Transverse colon (tissue), 4 donors: ENCODE measurements around the gene TLX1. TPM values are rescaled to one million over a fixed set of nuclear protein-coding genes. Genes with fewer than 3 reads are reported as not detected.
A peak's percentile ranks its signal among the peaks of the same experiment; 100 is the strongest.

Experiments used
- DNase-seq: peaks from one replicate; pipeline ENCODE4 v3.0.0-alpha.2; 2019
- H3K27ac ChIP-seq, 4 donors: fragments of 200-600 bp; sonication (generic); 2 replicates each; pipeline ENCODE4 v1.5.1; 2016 to 2018; ENCODE audit warnings: inconsistent platforms in 4 of 4
- H3K27me3 ChIP-seq: fragments of 200-600 bp; sonication (generic); 2 replicates; pipeline ENCODE4 v1.5.1; 2017; ENCODE audit warnings: inconsistent platforms
- H3K36me3 ChIP-seq, 4 donors: fragments of 200-600 bp; sonication (generic); 2 replicates each; pipeline ENCODE4 v1.5.1; 2017 to 2019; ENCODE audit warnings: inconsistent platforms in 4 of 4
- H3K4me1 ChIP-seq, 4 donors: fragments of 200-600 bp; sonication (generic); 2 replicates each; pipeline ENCODE4 v1.5.1; 2017 to 2020; ENCODE audit warnings: inconsistent platforms in 4 of 4
- H3K4me3 ChIP-seq, 4 donors: fragments of 200-600 bp; sonication (generic); 1 replicate in 1 of 4; 2 replicates in 3 of 4; pipeline versions ENCODE4 v1.5.1 to v1.6.1; 2017 to 2019; ENCODE audit warnings: inconsistent platforms in 4 of 4
- H3K9me3 ChIP-seq, 2 donors: fragments of 200-600 bp; sonication (generic); 2 replicates each; pipeline ENCODE4 v1.5.1; 2017 to 2019; ENCODE audit warnings: inconsistent platforms in 2 of 2
- EP300 ChIP-seq: sonication (generic); formaldehyde crosslinking; IDR thresholded peaks from one replicate; pipeline ENCODE4 v1.6.1; 2017; ENCODE audit warnings: antibody characterized with exemption, low read depth
- POLR2A ChIP-seq: fragments of 450-650 bp; IDR thresholded peaks from one replicate; pipeline ENCODE4 v1.6.1; 2016; ENCODE audit warnings: antibody characterized with exemption, mild to moderate bottlenecking, moderate library complexity
- POLR2AphosphoS5 ChIP-seq, 3 donors: sonication (generic); formaldehyde crosslinking; IDR thresholded peaks; one replicate each; pipeline ENCODE4 v1.6.1; 2016; ENCODE audit warnings: antibody characterized with exemption in 3 of 3
- WGBS, 2 donors: methylation state at CpG; one replicate each; pipeline ENCODE4 v1.1.5; 2018; ENCODE audit warnings: low coverage in 1 of 2; 5-methylcytosine and 5-hydroxymethylcytosine counted together
- in situ Hi-C, 4 donors: fragments of 200-750 bp; cut with MboI; loops; one replicate each; pipeline versions ENCODE4 v1.15.0 to v1.15.1; 2017; ENCODE audit warnings: low sequenced_read_pairs in 3 of 4, low pct_ligation_motif_present in 1 of 4, low pct_unique_long_range_greater_than_20kb in 1 of 4
- intact Hi-C: fragments of 100-400 bp; cut with DNase I; formaldehyde crosslinking; loops from one replicate; pipeline ENCODE4 v1.15.1; 2023; ENCODE audit warnings: low total_unique reads
- total RNA-seq, 4 donors: library from RNA; depleted of rRNA; stranded (reverse); fragments of >200 nt; gene quantifications; one replicate each; pipeline ENCODE4 v1.1.0, GENCODE V29; 2016
- TF ChIP-seq, protein P1 (sequence below), 5 experiments: fragments of 200-600 bp in 3 of 5; fragments of 450-650 bp in 2 of 5; sonication (generic) in 3 of 5; IDR thresholded peaks; 1 replicate in 2 of 5; 2 replicates in 3 of 5; pipeline ENCODE4 v1.5.1; 2016 to 2017; ENCODE audit warnings: antibody characterized with exemption in 5 of 5, inconsistent platforms in 3 of 5, mild to moderate bottlenecking in 2 of 5, moderate library complexity in 1 of 5

Gene TLX1
- total RNA-seq, 4 donors from 2014 or later = 0.14 to 0.60 TPM; not detected in 2

DNA sequence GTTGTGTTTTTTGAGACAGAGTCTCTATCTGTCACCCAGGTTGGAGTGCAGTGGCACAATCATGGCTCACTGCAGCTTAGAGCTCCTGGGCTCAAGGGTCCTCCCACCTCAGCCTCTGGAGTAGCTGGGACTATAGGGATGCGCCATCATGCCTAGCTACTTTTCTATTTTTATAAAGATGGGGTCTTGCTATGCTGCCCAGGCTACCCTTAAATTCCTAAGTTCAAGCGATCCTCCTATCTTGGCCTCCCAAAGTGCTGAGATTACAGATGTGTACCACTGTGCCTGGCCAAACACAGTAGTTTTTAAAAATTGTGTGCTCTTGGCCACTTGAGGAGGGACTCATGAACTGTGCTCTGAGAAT lies 10.6 kb upstream of the TLX1 start:
- Histone ChIP-seq H3K4me3 (peak overlapping the region in 2 of 4 donors; percentile 47 to 68), H3K9me3 (no peaks in the 10 kb centered on the region), H3K27me3 (peaks cover 86% of the 10 kb centered on the region), H3K27ac (no peak overlapping the region), H3K4me1 (peaks cover 6 to 31% (median 21%) of the 10 kb centered on the region in 4 donors), H3K36me3 (no peaks in the 10 kb centered on the region)
- no peak for DNase-seq
- WGBS, 2 donors = 100% methylated on average over 2 of the region's 2 CpGs; no CpG with 5 or more reads in 1 of the 2 donors
- intact Hi-C loops (no loop called here), in situ Hi-C loops (no loop called here)
- TF ChIP-seq POLR2AphosphoS5 (IDR thresholded peaks at IDR 0.05) = no peak
- TF ChIP-seq, protein P1, sequence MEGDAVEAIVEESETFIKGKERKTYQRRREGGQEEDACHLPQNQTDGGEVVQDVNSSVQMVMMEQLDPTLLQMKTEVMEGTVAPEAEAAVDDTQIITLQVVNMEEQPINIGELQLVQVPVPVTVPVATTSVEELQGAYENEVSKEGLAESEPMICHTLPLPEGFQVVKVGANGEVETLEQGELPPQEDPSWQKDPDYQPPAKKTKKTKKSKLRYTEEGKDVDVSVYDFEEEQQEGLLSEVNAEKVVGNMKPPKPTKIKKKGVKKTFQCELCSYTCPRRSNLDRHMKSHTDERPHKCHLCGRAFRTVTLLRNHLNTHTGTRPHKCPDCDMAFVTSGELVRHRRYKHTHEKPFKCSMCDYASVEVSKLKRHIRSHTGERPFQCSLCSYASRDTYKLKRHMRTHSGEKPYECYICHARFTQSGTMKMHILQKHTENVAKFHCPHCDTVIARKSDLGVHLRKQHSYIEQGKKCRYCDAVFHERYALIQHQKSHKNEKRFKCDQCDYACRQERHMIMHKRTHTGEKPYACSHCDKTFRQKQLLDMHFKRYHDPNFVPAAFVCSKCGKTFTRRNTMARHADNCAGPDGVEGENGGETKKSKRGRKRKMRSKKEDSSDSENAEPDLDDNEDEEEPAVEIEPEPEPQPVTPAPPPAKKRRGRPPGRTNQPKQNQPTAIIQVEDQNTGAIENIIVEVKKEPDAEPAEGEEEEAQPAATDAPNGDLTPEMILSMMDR (IDR thresholded peaks at IDR 0.05) = no peak
- no peak for TF ChIP-seq POLR2A
- TF ChIP-seq EP300 = no peak

DNA sequence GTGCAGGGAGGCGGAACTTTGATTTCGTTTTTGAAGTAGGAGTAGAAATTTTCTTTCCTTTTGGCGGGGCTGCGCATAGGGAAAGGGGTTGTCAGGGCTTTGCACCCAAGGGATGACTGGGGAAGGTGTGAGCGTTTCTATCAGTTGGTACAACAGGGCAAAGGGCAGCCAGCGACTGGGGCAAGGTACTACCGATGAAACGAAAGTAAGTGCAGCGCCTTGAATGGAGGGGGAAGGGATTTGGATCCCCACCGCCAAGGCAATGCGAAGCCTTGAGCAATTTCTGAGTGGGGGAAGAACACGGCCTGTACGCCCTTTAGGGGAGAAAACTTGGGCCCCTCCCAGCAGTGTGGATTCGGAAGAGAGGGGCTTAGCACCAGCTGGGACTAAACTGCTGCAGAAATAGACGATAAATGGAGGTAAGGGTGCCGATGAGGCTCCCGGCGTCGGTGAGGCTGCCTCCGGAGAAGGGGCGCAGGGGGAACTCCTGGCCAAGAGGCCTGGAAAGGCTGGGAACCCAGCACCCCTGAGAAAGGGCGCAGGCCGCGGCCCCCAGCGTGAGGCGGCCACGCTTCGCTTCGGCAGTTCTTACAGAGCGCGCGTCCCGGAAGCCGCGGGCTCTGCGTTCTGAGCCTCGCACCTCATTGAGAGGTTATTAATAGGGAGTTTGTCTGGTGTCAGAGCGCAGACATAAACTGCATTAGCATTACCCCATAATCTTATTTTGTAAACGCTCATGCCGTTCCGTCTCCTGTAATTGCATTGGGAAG lies 10.0 kb upstream of the TLX1 start:
- intact Hi-C loops = no loop called here
- Histone ChIP-seq H3K36me3 (no peaks in the 10 kb centered on the region), H3K4me1 (peaks cover 6 to 31% (median 21%) of the 10 kb centered on the region in 4 donors), H3K27ac (peak overlapping the region in 3 of 4 donors; percentile 52 to 72 (median 58)), H3K4me3 (peak overlapping the region; percentile 47 to 68 (median 62)), H3K9me3 (no peaks in the 10 kb centered on the region), H3K27me3 (peaks cover 86% of the 10 kb centered on the region)
- WGBS, 2 donors = 5 to 7% methylated on average over 13 to 39 of the region's 41 CpGs
- TF ChIP-seq POLR2A = peak; percentile 27
- TF ChIP-seq POLR2AphosphoS5 (IDR thresholded peaks at IDR 0.05) = peak in 1 of 3 donors; percentile 21
- TF ChIP-seq, protein P1 (IDR thresholded peaks at IDR 0.05) = no peak
- TF ChIP-seq EP300 = no peak
- in situ Hi-C loops = no loop called here
- DNase-seq = peak; percentile 74

DNA sequence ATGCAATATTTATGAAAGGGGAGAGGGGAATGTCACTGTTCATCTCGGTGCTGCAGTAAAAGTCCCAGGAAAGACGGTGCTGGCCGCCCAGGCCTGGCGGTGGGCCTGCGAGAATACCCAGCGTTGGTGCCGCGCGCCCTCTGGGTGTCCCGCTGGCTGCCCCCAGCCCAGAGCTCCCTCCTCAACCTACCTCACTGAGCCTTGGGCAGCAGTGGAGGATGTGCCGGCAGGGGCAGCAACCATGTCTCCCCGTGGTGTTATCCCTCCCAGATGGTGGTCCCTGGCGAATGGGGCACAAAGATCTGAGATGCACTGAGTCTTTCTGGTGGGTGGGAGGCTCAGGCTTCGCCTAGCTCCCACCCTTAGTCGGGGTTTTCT lies 9.5 kb upstream of the TLX1 start:
- Histone ChIP-seq H3K4me3 (peak overlapping the region in 3 of 4 donors; percentile 47 to 68 (median 66)), H3K36me3 (no peaks in the 10 kb centered on the region), H3K27ac (peak overlapping the region in 1 of 4 donors; percentile 72), H3K4me1 (peaks cover 6 to 31% (median 21%) of the 10 kb centered on the region in 4 donors), H3K9me3 (no peaks in the 10 kb centered on the region), H3K27me3 (peaks cover 86% of the 10 kb centered on the region)
- 0 to 19% methylated on average over 1 to 15 of the region's 15 CpGs for WGBS, 2 donors
- intact Hi-C loops (no loop called here), in situ Hi-C loops (no loop called here)
- no peak for TF ChIP-seq POLR2A
- no peak for DNase-seq

DNA sequence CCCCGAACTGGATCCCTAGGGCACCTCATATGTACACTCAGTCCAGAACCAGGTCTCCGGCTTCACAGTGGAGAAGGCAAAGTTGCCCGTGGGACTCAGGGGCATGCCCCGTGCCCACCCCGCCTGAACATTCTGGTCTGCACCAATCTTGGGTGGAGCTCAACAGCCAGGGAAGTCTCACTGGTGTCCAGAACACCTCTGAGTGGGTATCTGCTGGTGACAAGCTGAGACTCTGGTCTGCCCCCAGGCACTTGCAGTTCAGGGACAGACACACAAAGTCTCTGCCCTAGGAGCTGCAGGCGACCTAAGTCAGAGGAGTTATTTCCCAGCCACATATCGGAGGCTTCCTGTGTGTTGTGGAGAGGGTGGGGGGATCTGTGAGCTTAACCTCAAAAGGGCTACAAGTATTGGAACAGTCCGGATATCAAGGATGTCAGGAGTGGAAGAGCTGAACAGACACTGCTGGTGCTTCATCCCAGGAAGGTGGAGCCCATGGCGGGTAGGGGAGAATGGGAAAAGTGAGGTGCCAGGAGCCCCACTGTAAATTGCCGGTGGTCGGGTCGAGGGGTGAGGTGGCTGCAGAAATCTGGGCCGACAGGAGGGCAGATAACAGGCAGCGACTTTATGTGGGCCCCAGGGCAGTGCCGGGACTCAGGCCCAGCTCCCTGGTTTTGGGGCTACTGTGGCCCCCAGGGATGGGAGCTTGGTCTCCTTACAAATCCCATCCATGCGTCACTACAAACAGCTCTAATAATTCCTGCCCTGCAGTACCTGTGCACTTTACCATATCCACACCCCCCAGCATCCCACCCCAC lies 8.6 kb upstream of the TLX1 start:
- intact Hi-C loops (no loop called here), in situ Hi-C loops (no loop called here)
- Histone ChIP-seq H3K9me3 (no peaks in the 10 kb centered on the region), H3K4me1 (peaks cover 6 to 31% (median 21%) of the 10 kb centered on the region in 4 donors), H3K4me3 (peak overlapping the region in 2 of 4 donors; percentile 29 to 49), H3K36me3 (no peaks in the 10 kb centered on the region), H3K27me3 (peaks cover 87% of the 10 kb centered on the region), H3K27ac (no peak overlapping the region)
- DNase-seq = no peak
- WGBS, 2 donors = 55 to 56% methylated on average over 6 to 16 of the region's 16 CpGs
- no peak for TF ChIP-seq EP300
- TF ChIP-seq, protein P1 (IDR thresholded peaks at IDR 0.05) = no peak
- TF ChIP-seq POLR2A = no peak
